HEK293 (cell line): Measurements from ENCODE around the gene DPEP2.

Experiments
- EGR2 ChIP-seq: fragments of 450-650 bp; formaldehyde crosslinking; IDR thresholded peaks from 2 replicates; pipeline ENCODE4 v1.5.1; 2016; ENCODE audit warnings: low read depth, missing biosample characterization, missing genetic modification characterization
- GLIS1 ChIP-seq: fragments of 450-650 bp; formaldehyde crosslinking; IDR thresholded peaks from 2 replicates; pipeline ENCODE4 v1.5.1; 2016; ENCODE audit warnings: missing biosample characterization, missing genetic modification characterization
- KLF7 ChIP-seq: fragments of 450-650 bp; formaldehyde crosslinking; IDR thresholded peaks from 2 replicates; pipeline ENCODE4 v1.5.1; 2016; ENCODE audit warnings: missing biosample characterization, missing genetic modification characterization, borderline replicate concordance
- KLF8 ChIP-seq: fragments of 450-650 bp; formaldehyde crosslinking; IDR thresholded peaks from 2 replicates; pipeline ENCODE4 v1.5.1; 2016; ENCODE audit warnings: missing biosample characterization, missing genetic modification characterization
- KLF9 ChIP-seq: fragments of 450-650 bp; formaldehyde crosslinking; IDR thresholded peaks from 2 replicates; pipeline ENCODE4 v1.5.1; 2016; ENCODE audit warnings: missing biosample characterization, missing genetic modification characterization, low read depth
- MYNN ChIP-seq: fragments of 450-650 bp; formaldehyde crosslinking; IDR thresholded peaks from 2 replicates; pipeline ENCODE4 v1.5.1; 2016; ENCODE audit warnings: missing biosample characterization, missing genetic modification characterization, borderline replicate concordance
- RBAK ChIP-seq: fragments of 450-650 bp; formaldehyde crosslinking; IDR thresholded peaks from 2 replicates; pipeline ENCODE4 v1.5.1; 2016; ENCODE audit warnings: missing biosample characterization, missing genetic modification characterization
- REPIN1 ChIP-seq: fragments of 450-650 bp; formaldehyde crosslinking; IDR thresholded peaks from 2 replicates; pipeline ENCODE4 v1.5.1; 2017; ENCODE audit warnings: missing biosample characterization, missing genetic modification characterization, low read depth
- ZBTB17 ChIP-seq: fragments of 450-650 bp; formaldehyde crosslinking; IDR thresholded peaks from 2 replicates; pipeline ENCODE4 v1.5.1; 2016; ENCODE audit warnings: missing biosample characterization, missing genetic modification characterization
- ZEB2 ChIP-seq: fragments of 450-650 bp; formaldehyde crosslinking; IDR thresholded peaks from 2 replicates; pipeline ENCODE4 v1.5.1; 2016; ENCODE audit warnings: missing biosample characterization, missing genetic modification characterization
- ZFP3 ChIP-seq: fragments of 450-650 bp; formaldehyde crosslinking; IDR thresholded peaks from 2 replicates; pipeline ENCODE4 v1.5.1; 2016; ENCODE audit warnings: low read depth, missing biosample characterization, missing genetic modification characterization
- ZFP37 ChIP-seq: fragments of 450-650 bp; formaldehyde crosslinking; IDR thresholded peaks from 2 replicates; pipeline ENCODE4 v1.5.1; 2016; ENCODE audit warnings: missing biosample characterization, missing genetic modification characterization
- ZFP69B ChIP-seq: fragments of 450-650 bp; formaldehyde crosslinking; IDR thresholded peaks from 2 replicates; pipeline ENCODE4 v1.5.1; 2016; ENCODE audit warnings: missing biosample characterization, missing genetic modification characterization
- ZIC2 ChIP-seq: fragments of 450-650 bp; formaldehyde crosslinking; IDR thresholded peaks from 2 replicates; pipeline ENCODE4 v1.5.1; 2016; ENCODE audit warnings: missing biosample characterization, missing genetic modification characterization
- ZNF146 ChIP-seq: fragments of 450-650 bp; formaldehyde crosslinking; IDR thresholded peaks from 2 replicates; pipeline ENCODE4 v1.5.1; 2016; ENCODE audit warnings: missing biosample characterization, missing genetic modification characterization
- ZNF23 ChIP-seq: fragments of 450-650 bp; formaldehyde crosslinking; IDR thresholded peaks from 2 replicates; pipeline ENCODE4 v1.5.1; 2016; ENCODE audit warnings: missing biosample characterization, missing genetic modification characterization, borderline replicate concordance
- ZNF248 ChIP-seq: fragments of 450-650 bp; formaldehyde crosslinking; IDR thresholded peaks from 2 replicates; pipeline ENCODE4 v1.5.1; 2017; ENCODE audit warnings: missing biosample characterization, missing genetic modification characterization
- ZNF548 ChIP-seq: fragments of 450-650 bp; formaldehyde crosslinking; IDR thresholded peaks from 2 replicates; pipeline ENCODE4 v1.5.1; 2016; ENCODE audit warnings: missing biosample characterization, missing genetic modification characterization
- ZNF621 ChIP-seq: fragments of 450-650 bp; formaldehyde crosslinking; IDR thresholded peaks from 2 replicates; pipeline ENCODE4 v1.5.1; 2017; ENCODE audit warnings: missing biosample characterization, missing genetic modification characterization
- ZNF660 ChIP-seq: fragments of 450-650 bp; IDR thresholded peaks from 2 replicates; pipeline ENCODE4 v1.5.1; 2018; ENCODE audit warnings: missing biosample characterization, mild to moderate bottlenecking, missing genetic modification characterization
- ZSCAN23 ChIP-seq: fragments of 450-650 bp; formaldehyde crosslinking; IDR thresholded peaks from 2 replicates; pipeline ENCODE4 v1.5.1; 2016; ENCODE audit warnings: missing biosample characterization, missing genetic modification characterization
- ZSCAN30 ChIP-seq: fragments of 450-650 bp; IDR thresholded peaks from 2 replicates; pipeline ENCODE4 v1.5.1; 2018; ENCODE audit warnings: missing biosample characterization, mild to moderate bottlenecking, missing genetic modification characterization, moderate library complexity
- TF ChIP-seq, protein P1 (sequence below): fragments of 450-650 bp; formaldehyde crosslinking; IDR thresholded peaks from 2 replicates; pipeline ENCODE4 v1.5.0; 2017; ENCODE audit warnings: missing biosample characterization, missing genetic modification characterization, borderline replicate concordance
- TF ChIP-seq, protein P2 (sequence below): fragments of 450-650 bp; formaldehyde crosslinking; IDR thresholded peaks from 2 replicates; pipeline ENCODE4 v1.5.1; 2016; ENCODE audit warnings: missing biosample characterization, missing genetic modification characterization
- TF ChIP-seq, protein P3 (sequence below): fragments of 450-650 bp; formaldehyde crosslinking; IDR thresholded peaks from 2 replicates; pipeline ENCODE4 v1.5.1; 2016; ENCODE audit warnings: missing biosample characterization, missing genetic modification characterization
- TF ChIP-seq, protein P4 (sequence below): fragments of 450-650 bp; formaldehyde crosslinking; IDR thresholded peaks from 2 replicates; pipeline ENCODE4 v1.5.1; 2016; ENCODE audit warnings: missing biosample characterization, missing genetic modification characterization, low read depth
- TF ChIP-seq, protein P5 (sequence below): fragments of 450-650 bp; formaldehyde crosslinking; IDR thresholded peaks from 2 replicates; pipeline ENCODE4 v1.5.1; 2016; ENCODE audit warnings: missing biosample characterization, missing genetic modification characterization
- TF ChIP-seq, protein P6 (sequence below): fragments of 450-650 bp; formaldehyde crosslinking; IDR thresholded peaks from 2 replicates; pipeline ENCODE4 v1.5.1; 2016; ENCODE audit warnings: missing biosample characterization, missing genetic modification characterization

Gene DPEP2

DNA sequence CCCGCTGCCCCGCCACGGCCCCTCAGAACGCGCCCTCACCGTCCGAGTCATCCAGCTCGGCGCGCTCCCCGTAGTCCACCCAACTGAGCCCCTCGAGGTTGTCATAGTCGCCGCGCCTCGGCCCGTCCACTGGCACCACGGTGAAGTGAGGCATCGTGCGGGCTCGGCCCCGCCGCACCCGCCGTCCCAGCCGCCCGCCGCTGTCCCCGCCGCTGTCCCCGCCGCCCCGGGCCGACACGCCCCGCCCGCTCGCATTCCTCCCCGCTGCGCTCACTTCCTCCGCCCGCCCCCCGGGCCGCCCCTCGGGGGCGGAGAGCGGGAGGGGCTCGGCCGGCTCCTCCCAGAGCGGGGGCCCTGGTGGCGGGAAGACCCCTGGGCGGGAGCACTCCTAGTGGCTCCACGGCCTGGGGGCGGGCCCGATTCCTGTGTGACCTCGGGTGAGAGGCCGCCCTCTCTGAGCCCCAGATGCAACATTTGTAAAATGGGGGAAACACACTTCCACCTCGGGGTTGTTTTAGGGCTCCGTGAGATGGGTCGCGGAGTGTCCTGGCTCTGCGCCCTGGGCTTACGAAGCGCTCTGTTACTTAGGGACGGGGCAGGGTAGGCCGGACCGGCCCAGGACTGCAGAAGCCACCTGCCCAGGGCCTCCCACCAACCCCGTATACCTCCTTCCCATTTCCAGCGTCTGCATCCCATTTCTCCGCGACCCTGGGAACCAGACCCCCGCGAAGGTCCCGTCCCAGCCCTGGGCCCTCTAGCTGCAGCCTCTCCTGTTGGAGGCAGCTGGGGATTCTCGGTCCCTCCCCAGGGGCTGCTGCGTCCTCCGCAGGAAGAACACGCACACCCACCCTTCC is 30.7 kb downstream of the DPEP2 start, which contains the start of gene SLC12A4 (continued):
- peak; percentile 51; the same call in 1 of the 2 replicates for TF ChIP-seq ZIC2
- no peak for TF ChIP-seq ZNF146
- TF ChIP-seq ZNF660 (tag by site-specific recombination): 0 out of 2 replicates have a peak, but pooled peaks have one; percentile 21
- 0 out of 2 replicates have a peak, but pooled peaks have one; percentile 38 for TF ChIP-seq REPIN1 (tag by site-specific recombination)
- TF ChIP-seq ZBTB17: no peak
- TF ChIP-seq, protein P1, sequence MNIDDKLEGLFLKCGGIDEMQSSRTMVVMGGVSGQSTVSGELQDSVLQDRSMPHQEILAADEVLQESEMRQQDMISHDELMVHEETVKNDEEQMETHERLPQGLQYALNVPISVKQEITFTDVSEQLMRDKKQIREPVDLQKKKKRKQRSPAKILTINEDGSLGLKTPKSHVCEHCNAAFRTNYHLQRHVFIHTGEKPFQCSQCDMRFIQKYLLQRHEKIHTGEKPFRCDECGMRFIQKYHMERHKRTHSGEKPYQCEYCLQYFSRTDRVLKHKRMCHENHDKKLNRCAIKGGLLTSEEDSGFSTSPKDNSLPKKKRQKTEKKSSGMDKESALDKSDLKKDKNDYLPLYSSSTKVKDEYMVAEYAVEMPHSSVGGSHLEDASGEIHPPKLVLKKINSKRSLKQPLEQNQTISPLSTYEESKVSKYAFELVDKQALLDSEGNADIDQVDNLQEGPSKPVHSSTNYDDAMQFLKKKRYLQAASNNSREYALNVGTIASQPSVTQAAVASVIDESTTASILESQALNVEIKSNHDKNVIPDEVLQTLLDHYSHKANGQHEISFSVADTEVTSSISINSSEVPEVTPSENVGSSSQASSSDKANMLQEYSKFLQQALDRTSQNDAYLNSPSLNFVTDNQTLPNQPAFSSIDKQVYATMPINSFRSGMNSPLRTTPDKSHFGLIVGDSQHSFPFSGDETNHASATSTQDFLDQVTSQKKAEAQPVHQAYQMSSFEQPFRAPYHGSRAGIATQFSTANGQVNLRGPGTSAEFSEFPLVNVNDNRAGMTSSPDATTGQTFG: no peak
- TF ChIP-seq ZSCAN30 (tag by site-specific recombination): peak; percentile 32
- peak; percentile 25; the same call in 1 of the 2 replicates for TF ChIP-seq KLF8 (tag by site-specific recombination)
- TF ChIP-seq ZNF248: no peak
- TF ChIP-seq, protein P2, sequence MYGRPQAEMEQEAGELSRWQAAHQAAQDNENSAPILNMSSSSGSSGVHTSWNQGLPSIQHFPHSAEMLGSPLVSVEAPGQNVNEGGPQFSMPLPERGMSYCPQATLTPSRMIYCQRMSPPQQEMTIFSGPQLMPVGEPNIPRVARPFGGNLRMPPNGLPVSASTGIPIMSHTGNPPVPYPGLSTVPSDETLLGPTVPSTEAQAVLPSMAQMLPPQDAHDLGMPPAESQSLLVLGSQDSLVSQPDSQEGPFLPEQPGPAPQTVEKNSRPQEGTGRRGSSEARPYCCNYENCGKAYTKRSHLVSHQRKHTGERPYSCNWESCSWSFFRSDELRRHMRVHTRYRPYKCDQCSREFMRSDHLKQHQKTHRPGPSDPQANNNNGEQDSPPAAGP (tag by site-specific recombination): peak; percentile 63
- 0 out of 2 replicates have a peak, but pooled peaks have one; percentile 33 for TF ChIP-seq ZEB2 (tag by site-specific recombination)
- TF ChIP-seq ZSCAN23 (tag by site-specific recombination): no peak
- TF ChIP-seq RBAK (tag by site-specific recombination): no peak
- TF ChIP-seq, protein P3, sequence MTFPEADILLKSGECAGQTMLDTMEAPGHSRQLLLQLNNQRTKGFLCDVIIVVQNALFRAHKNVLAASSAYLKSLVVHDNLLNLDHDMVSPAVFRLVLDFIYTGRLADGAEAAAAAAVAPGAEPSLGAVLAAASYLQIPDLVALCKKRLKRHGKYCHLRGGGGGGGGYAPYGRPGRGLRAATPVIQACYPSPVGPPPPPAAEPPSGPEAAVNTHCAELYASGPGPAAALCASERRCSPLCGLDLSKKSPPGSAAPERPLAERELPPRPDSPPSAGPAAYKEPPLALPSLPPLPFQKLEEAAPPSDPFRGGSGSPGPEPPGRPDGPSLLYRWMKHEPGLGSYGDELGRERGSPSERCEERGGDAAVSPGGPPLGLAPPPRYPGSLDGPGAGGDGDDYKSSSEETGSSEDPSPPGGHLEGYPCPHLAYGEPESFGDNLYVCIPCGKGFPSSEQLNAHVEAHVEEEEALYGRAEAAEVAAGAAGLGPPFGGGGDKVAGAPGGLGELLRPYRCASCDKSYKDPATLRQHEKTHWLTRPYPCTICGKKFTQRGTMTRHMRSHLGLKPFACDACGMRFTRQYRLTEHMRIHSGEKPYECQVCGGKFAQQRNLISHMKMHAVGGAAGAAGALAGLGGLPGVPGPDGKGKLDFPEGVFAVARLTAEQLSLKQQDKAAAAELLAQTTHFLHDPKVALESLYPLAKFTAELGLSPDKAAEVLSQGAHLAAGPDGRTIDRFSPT: no peak
- no peak for TF ChIP-seq ZFP37 (tag by site-specific recombination)
- peak; percentile 13; the same call in 1 of the 2 replicates for TF ChIP-seq ZFP3
- TF ChIP-seq, protein P4, sequence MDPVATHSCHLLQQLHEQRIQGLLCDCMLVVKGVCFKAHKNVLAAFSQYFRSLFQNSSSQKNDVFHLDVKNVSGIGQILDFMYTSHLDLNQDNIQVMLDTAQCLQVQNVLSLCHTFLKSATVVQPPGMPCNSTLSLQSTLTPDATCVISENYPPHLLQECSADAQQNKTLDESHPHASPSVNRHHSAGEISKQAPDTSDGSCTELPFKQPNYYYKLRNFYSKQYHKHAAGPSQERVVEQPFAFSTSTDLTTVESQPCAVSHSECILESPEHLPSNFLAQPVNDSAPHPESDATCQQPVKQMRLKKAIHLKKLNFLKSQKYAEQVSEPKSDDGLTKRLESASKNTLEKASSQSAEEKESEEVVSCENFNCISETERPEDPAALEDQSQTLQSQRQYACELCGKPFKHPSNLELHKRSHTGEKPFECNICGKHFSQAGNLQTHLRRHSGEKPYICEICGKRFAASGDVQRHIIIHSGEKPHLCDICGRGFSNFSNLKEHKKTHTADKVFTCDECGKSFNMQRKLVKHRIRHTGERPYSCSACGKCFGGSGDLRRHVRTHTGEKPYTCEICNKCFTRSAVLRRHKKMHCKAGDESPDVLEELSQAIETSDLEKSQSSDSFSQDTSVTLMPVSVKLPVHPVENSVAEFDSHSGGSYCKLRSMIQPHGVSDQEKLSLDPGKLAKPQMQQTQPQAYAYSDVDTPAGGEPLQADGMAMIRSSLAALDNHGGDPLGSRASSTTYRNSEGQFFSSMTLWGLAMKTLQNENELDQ (tag by site-specific recombination): no peak
- no peak for TF ChIP-seq MYNN (tag by site-specific recombination)
- TF ChIP-seq, protein P5, sequence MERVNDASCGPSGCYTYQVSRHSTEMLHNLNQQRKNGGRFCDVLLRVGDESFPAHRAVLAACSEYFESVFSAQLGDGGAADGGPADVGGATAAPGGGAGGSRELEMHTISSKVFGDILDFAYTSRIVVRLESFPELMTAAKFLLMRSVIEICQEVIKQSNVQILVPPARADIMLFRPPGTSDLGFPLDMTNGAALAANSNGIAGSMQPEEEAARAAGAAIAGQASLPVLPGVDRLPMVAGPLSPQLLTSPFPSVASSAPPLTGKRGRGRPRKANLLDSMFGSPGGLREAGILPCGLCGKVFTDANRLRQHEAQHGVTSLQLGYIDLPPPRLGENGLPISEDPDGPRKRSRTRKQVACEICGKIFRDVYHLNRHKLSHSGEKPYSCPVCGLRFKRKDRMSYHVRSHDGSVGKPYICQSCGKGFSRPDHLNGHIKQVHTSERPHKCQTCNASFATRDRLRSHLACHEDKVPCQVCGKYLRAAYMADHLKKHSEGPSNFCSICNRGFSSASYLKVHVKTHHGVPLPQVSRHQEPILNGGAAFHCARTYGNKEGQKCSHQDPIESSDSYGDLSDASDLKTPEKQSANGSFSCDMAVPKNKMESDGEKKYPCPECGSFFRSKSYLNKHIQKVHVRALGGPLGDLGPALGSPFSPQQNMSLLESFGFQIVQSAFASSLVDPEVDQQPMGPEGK (tag by site-specific recombination): peak; percentile 67
- no peak for TF ChIP-seq ZNF548 (tag by site-specific recombination)
- peak; percentile 33; the same call in 1 of the 2 replicates for TF ChIP-seq KLF7 (tag by site-specific recombination)
- TF ChIP-seq, protein P6, sequence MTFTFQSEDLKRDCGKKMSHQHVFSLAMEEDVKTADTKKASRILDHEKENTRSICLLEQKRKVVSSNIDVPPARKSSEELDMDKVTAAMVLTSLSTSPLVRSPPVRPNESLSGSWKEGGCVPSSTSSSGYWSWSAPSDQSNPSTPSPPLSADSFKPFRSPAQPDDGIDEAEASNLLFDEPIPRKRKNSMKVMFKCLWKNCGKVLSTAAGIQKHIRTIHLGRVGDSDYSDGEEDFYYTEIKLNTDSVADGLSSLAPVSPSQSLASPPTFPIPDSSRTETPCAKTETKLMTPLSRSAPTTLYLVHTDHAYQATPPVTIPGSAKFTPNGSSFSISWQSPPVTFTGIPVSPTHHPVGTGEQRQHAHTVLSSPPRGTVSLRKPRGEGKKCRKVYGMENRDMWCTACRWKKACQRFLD (tag by site-specific recombination): no peak
- no peak for TF ChIP-seq ZNF621 (tag by site-specific recombination)
- TF ChIP-seq KLF9: peak; percentile 87
- no peak for TF ChIP-seq ZNF23 (tag by site-specific recombination)
- peak; percentile 61 for TF ChIP-seq GLIS1 (tag by site-specific recombination)
- peak; percentile 35; the same call in 1 of the 2 replicates for TF ChIP-seq EGR2 (tag by site-specific recombination)
- TF ChIP-seq ZFP69B (tag by site-specific recombination): 0 out of 2 replicates have a peak, but pooled peaks have one; percentile 17
